NCI-H2196 treated with DMSO at 0.1 percent for 48 hours (cell line): Measurements from ENCODE around the gene CATSPERZ.

ENCODE experiments used
- DNase-seq: peaks from one replicate; lab custom pipeline; 2025; ENCODE audit not compliant: unreplicated experiment; lab: John Stamatoyannopoulos, UW

Gene CATSPERZ

GRCh38 chr11:64339754-64340408 lies 39.7 kb downstream of the CATSPERZ start, which contains the start of gene CCDC88B:
TSS of gene CCDC88B (plus strand) at chr11:64340204. CDS start at chr11:64340267, 63 bp downstream.
- DNase-seq = no peak

GRCh38 chr11:64340671-64341335 lies 40.6 kb downstream of the CATSPERZ start:
- DNase-seq = no peak

- no peak for DNase-seq
Observed at GRCh38 chr11:64341429-64341828, 41.3 kb downstream of the CATSPERZ start.

- DNase-seq = peak; percentile 80
Observed at GRCh38 chr11:64341851-64342791, 42.0 kb downstream of the CATSPERZ start.

- DNase-seq = no peak
Observed at GRCh38 chr11:64342869-64343745, 42.9 kb downstream of the CATSPERZ start.

- no peak for DNase-seq
Observed at GRCh38 chr11:64343767-64344559, 43.8 kb downstream of the CATSPERZ start.

- DNase-seq = no peak
Observed at GRCh38 chr11:64344787-64345186, 44.6 kb downstream of the CATSPERZ start.

GRCh38 chr11:64347193-64347867 lies 47.2 kb downstream of the CATSPERZ start:
- DNase-seq = no peak

GRCh38 chr11:64348383-64349024 lies 48.3 kb downstream of the CATSPERZ start:
- DNase-seq = peak; percentile 35

- DNase-seq = no peak
Observed at GRCh38 chr11:64349025-64349387, 48.8 kb downstream of the CATSPERZ start.

GRCh38 chr11:64349404-64349803 lies 49.2 kb downstream of the CATSPERZ start:
- no peak for DNase-seq

GRCh38 chr11:64351136-64351631 lies 51.0 kb downstream of the CATSPERZ start:
- DNase-seq = no peak

- no peak for DNase-seq
Observed at GRCh38 chr11:64352099-64352994, 52.2 kb downstream of the CATSPERZ start.

- no peak for DNase-seq
Observed at GRCh38 chr11:64352995-64353714, 53.0 kb downstream of the CATSPERZ start.

- no peak for DNase-seq
Observed at GRCh38 chr11:64353715-64354506, 53.8 kb downstream of the CATSPERZ start.
